Sigmoid colon (tissue), 4 donors: Measurements from ENCODE around the gene DIPK1C.

Experiments
- POLR2A ChIP-seq, 2 donors: fragments of 450-650 bp; IDR thresholded peaks; one replicate each; pipeline ENCODE4 v1.6.1; 2016; ENCODE audit warnings: antibody characterized with exemption in 2 of 2, mild to moderate bottlenecking in 2 of 2, moderate library complexity in 2 of 2
- POLR2AphosphoS5 ChIP-seq, 4 donors: sonication (generic); formaldehyde crosslinking; IDR thresholded peaks; one replicate each; pipeline ENCODE4 v1.6.1; 2017; ENCODE audit warnings: antibody characterized with exemption in 4 of 4
- TF ChIP-seq, protein P1 (sequence below), 4 experiments: fragments of 450-650 bp in 3 of 4; fragments of 200-600 bp in 1 of 4; IDR thresholded peaks; one replicate each; pipeline ENCODE4 v1.5.1; 2016 to 2019; ENCODE audit warnings: antibody characterized with exemption in 4 of 4, mild to moderate bottlenecking in 3 of 4, moderate library complexity in 2 of 4

DNA sequence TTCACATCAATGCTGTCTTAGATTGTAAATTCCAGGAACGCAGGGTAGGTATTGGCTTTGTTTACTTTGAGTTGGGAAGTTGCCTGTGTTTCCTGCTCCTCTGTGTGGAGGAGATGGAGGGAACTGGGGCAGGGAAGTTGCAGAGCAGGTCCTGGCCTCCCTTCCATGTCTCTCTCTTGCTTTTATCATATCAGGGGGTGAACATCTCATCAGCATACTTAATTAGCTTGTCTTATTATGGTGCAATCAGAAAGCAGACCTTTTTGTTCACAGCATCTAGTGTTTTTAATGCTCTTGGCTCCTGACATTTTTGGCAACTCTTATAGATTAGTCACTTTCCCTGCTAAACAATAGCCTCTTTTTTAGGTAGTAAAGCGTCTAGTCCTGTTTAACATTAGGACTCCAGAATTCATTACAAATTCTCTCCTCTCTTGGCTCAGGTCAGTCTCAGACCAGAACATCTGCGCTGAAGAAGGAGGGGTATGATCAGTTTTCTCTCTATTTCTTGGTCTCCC is 11.5 kb upstream of the DIPK1C start:
- TF ChIP-seq, protein P1, sequence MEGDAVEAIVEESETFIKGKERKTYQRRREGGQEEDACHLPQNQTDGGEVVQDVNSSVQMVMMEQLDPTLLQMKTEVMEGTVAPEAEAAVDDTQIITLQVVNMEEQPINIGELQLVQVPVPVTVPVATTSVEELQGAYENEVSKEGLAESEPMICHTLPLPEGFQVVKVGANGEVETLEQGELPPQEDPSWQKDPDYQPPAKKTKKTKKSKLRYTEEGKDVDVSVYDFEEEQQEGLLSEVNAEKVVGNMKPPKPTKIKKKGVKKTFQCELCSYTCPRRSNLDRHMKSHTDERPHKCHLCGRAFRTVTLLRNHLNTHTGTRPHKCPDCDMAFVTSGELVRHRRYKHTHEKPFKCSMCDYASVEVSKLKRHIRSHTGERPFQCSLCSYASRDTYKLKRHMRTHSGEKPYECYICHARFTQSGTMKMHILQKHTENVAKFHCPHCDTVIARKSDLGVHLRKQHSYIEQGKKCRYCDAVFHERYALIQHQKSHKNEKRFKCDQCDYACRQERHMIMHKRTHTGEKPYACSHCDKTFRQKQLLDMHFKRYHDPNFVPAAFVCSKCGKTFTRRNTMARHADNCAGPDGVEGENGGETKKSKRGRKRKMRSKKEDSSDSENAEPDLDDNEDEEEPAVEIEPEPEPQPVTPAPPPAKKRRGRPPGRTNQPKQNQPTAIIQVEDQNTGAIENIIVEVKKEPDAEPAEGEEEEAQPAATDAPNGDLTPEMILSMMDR (IDR thresholded peaks at IDR 0.05): no peak
- TF ChIP-seq POLR2A (IDR thresholded peaks at IDR 0.05): no peak
- TF ChIP-seq POLR2AphosphoS5 (IDR thresholded peaks at IDR 0.05): peak in 2 of 4 donors; percentile 7 to 40
